ENCODE data around the gene POU2F2. TPM values are rescaled to one million over a fixed set of nuclear protein-coding genes. Genes with fewer than 3 reads are reported as not detected.

Gene POU2F2
- total RNA-seq, 3 donors from 2014 or later, result 83.9 to 123 (median 85.7) TPM

DNA sequence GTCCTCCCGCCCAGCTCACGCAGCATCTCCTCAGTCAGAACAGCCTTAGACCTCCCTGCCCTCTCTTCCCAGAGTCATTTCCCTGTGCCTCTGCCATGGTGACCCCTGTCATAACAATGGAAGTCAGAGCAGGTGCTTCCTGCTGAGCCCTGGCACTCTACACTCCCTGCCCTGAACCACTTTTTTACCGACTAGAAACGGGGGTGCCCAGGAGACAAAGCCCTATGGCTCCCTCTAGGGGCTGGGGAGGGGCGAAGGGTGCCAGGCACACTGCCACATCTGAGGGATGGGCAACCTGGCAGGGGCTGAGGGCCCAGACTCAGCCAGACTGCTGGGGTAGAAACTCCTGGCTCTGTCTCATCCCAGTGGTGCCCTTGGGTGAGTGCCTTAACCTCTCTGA is 39.9 kb downstream of the POU2F2 start:
- peak; percentile 52 to 53 for ATAC-seq
- H3K36me3 Mint-ChIP-seq (ENCODE audit: insufficient read depth), result peaks cover 38% of the 10 kb centered on the region
- no peaks in the 10 kb centered on the region for H3K9me3 Mint-ChIP-seq
- H3K4me1 Mint-ChIP-seq (ENCODE audit: low read depth), result peaks cover 28% of the 10 kb centered on the region
- peak; percentile 28 for DNase-seq
- no peaks in the 10 kb centered on the region for H3K27me3 Mint-ChIP-seq (ENCODE audit: low read depth)
- no peak overlapping the region for H3K4me3 Mint-ChIP-seq

DNA sequence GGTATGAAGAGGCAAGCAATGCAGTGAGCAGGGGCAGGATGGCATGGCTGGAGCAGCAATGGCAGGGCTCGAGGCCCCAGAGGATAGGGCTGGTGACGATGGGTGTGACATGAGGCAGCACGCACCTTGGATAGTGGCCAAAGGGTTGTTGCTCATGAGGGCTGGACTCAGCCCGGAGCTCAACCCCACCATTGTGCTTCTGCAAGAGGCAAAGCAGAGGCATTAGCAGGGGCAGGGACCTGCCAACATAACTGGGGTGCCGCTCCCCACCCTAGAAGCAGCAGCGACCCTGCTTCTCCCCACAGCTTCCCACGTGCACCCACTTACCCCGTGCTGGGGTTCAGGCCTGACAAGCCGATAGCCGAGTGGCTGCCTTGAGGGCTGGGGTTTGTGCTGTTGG is 40.5 kb downstream of the POU2F2 start:
- no peaks in the 10 kb centered on the region for H3K27me3 Mint-ChIP-seq (ENCODE audit: low read depth)
- ATAC-seq, result no peak
- H3K4me1 Mint-ChIP-seq (ENCODE audit: low read depth), result peaks cover 28% of the 10 kb centered on the region
- H3K36me3 Mint-ChIP-seq (ENCODE audit: insufficient read depth), result peaks cover 36% of the 10 kb centered on the region
- no peaks in the 10 kb centered on the region for H3K9me3 Mint-ChIP-seq
- no peak for DNase-seq
- no peak overlapping the region for H3K4me3 Mint-ChIP-seq

DNA sequence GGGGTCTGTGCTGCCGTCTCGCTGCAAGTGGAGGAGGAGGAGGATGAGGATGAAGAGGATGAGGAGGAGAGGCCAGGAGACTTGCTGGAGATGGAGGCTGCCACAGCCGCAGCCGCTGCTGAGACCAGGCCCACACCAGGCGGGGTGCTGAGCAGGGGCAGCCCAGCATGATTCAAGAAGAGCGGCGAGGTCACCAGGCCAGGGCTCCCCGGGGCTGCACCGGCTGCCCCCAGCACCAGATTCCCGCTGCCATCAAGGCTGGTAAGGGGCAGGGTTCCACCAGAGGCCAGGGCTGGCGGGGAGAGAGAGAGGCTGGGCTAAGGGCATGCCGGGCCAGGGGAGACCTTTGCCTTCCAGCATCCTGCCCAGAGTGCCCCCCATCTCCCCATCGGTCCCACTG is 40.9 kb downstream of the POU2F2 start:
- Mint-ChIP-seq H3K27me3 (ENCODE audit: low read depth) (no peaks in the 10 kb centered on the region), H3K9me3 (no peaks in the 10 kb centered on the region), H3K4me1 (ENCODE audit: low read depth) (peaks cover 28% of the 10 kb centered on the region), H3K36me3 (ENCODE audit: insufficient read depth) (peaks cover 32% of the 10 kb centered on the region), H3K4me3 (no peak overlapping the region)
- ATAC-seq (no peak), DNase-seq (no peak)

DNA sequence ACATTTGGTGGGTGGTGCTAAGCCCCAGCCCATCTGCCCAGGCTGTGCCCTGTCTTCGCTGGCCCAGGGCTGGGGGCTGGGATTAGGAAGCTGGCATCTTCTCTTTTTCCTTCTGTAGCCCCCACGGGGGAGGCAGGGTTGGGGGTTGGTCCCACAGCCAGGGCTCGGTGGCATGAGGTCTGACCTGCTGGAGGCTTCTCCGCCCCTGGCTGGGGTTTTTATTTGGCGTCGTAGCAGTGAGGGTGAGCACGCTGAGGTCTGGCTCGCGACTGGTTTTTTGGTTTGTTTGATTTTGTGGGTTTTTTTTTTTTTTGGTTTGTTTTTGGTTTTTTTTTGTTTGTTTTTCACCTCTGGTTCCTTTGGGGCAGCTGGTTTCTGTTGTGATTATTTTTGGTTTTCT is 41.6 kb downstream of the POU2F2 start:
- Mint-ChIP-seq H3K36me3 (ENCODE audit: insufficient read depth) (peaks cover 30% of the 10 kb centered on the region), H3K9me3 (no peaks in the 10 kb centered on the region), H3K4me1 (ENCODE audit: low read depth) (peaks cover 28% of the 10 kb centered on the region), H3K27me3 (ENCODE audit: low read depth) (no peaks in the 10 kb centered on the region), H3K4me3 (no peak overlapping the region)
- DNase-seq (no peak), ATAC-seq (no peak)

DNA sequence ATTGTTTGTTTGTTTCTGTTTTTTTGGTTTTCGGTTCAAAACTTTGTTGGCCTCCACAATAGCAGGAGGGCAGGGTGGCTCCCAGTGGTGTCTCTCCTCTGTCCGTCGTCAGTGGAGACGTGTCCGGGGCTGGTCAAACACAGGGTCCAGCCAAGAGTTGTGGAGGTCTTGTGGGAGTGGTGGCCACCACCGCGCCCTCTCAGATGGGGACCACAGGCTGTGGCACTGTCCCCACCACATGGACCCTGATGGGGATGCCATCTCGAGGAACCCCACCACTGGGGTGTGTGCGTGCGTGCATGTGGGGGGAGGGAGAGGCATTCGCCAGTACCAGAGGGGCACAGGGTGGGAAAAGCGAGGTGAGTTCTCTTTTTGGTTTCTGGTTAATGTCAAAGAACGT is 42.5 kb downstream of the POU2F2 start:
- DNase-seq (no peak), ATAC-seq (no peak)
- peaks cover 28% of the 10 kb centered on the region for H3K4me1 Mint-ChIP-seq (ENCODE audit: low read depth)
- no peak overlapping the region for H3K4me3 Mint-ChIP-seq
- peaks cover 25% of the 10 kb centered on the region for H3K36me3 Mint-ChIP-seq (ENCODE audit: insufficient read depth)
- H3K9me3 Mint-ChIP-seq, result no peaks in the 10 kb centered on the region
- H3K27me3 Mint-ChIP-seq (ENCODE audit: low read depth), result no peaks in the 10 kb centered on the region

DNA sequence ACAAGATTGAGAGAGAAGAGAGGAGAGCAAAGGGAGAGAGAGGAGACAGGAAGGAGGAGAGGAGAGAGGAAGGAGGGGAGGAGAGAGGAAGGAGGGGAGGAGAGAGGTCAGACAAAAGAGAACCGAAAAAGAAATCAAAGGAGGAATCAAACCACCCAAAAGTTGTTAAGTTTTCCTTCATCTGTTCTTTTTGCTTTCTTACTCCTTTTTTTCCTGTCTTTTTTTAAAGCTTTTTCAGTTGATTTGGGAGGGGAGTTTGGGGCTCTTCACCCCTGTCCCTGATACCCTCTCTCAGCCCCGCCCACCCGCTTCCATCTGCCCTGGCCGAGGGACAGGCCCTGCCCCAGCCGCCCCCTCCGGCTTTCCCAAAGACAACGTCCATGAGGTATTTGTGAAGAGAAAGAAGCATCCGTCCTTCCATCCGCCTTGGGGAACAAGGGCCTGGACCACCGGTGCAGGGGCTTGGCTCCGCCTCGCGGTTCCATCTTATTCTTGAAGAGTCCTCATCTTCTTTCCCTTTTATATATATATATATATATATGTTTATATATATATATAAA is 43.0 kb downstream of the POU2F2 start:
- DNase-seq (no peak), ATAC-seq (no peak)
- peaks cover 28% of the 10 kb centered on the region for H3K4me1 Mint-ChIP-seq (ENCODE audit: low read depth)
- no peaks in the 10 kb centered on the region for H3K9me3 Mint-ChIP-seq
- H3K36me3 Mint-ChIP-seq (ENCODE audit: insufficient read depth), result peaks cover 21% of the 10 kb centered on the region
- H3K27me3 Mint-ChIP-seq (ENCODE audit: low read depth), result no peaks in the 10 kb centered on the region
- no peak overlapping the region for H3K4me3 Mint-ChIP-seq

DNA sequence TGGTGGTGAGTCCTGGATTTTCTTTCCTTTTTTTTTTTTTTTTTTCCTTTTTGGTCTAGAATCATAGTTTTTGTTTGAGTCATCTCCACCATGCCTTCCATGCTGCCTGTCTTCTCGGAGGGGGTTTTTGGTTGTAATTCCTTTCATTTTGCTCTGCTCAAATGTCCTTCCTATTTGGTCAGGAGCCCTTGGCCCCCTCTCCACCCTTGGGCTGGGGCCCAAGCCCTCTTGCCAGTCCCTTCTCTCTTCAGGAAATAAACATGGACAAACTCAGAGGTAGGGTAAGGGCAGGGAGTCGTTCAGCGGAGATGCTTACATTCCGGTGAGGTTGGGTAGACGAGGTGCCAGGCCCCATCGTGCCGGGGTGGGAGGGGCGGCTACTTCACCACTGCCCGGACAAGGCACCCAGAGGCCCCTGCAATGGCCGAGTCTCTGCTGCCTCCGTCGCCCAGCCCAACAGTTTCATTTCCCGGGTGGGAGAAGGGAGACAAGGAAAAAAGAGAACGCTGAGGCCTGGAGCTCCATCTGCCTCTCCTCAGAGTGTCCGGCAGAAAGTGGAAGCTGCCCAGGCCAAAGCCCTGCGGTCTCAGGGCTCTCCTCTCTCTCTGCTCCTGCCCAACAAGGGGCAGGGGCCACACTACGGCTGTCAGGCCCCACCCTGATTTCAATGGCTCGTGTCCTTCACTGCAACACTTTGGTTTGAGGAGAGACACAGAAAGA is 43.6 kb downstream of the POU2F2 start:
- Mint-ChIP-seq H3K36me3 (ENCODE audit: insufficient read depth) (peaks cover 15% of the 10 kb centered on the region), H3K4me3 (no peak overlapping the region), H3K9me3 (no peaks in the 10 kb centered on the region), H3K4me1 (ENCODE audit: low read depth) (peaks cover 28% of the 10 kb centered on the region), H3K27me3 (ENCODE audit: low read depth) (no peaks in the 10 kb centered on the region)
- ATAC-seq, result no peak
- DNase-seq, result no peak

DNA sequence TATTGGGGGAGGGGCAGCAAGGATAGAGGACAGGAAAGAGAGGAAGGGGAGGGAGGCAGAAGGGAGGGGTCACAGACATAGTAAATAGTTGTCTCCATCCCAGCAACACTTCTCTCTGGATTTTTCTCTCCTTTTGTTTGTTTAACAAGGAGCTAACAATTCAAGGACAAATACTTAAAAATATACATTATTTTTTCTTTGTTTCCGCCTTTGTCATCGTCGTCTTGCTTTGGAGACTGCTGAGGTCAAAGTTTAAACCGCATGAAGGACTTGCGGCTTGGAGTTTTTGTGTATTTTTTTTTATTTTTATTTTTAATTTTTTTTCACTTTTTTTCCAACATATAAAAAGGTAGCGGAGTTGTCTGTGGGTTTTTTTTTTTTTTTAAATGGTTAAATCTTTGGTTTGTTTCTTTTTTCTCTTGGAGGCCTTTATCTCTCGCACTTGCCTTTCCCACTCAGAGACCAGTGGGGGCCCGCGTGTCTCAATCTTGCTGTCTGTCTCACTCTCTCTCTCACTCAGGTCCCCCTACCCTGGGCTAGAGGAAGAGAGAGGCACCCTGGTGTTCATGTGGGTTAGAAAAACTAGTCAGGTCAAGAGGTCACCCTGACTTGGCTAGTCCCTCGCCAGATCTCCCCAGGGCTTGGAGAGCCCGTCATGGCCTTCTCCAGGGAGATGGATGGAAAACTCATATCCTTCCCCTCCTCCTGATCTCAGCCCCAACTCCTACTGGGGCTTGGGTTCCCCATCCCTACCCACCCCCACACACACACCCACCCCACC is 45.3 kb downstream of the POU2F2 start:
- no peak for DNase-seq
- Mint-ChIP-seq H3K4me3 (no peak overlapping the region), H3K9me3 (no peaks in the 10 kb centered on the region), H3K36me3 (ENCODE audit: insufficient read depth) (peaks cover 10% of the 10 kb centered on the region), H3K4me1 (ENCODE audit: low read depth) (peaks cover 26% of the 10 kb centered on the region), H3K27me3 (ENCODE audit: low read depth) (no peaks in the 10 kb centered on the region)
- no peak for ATAC-seq

DNA sequence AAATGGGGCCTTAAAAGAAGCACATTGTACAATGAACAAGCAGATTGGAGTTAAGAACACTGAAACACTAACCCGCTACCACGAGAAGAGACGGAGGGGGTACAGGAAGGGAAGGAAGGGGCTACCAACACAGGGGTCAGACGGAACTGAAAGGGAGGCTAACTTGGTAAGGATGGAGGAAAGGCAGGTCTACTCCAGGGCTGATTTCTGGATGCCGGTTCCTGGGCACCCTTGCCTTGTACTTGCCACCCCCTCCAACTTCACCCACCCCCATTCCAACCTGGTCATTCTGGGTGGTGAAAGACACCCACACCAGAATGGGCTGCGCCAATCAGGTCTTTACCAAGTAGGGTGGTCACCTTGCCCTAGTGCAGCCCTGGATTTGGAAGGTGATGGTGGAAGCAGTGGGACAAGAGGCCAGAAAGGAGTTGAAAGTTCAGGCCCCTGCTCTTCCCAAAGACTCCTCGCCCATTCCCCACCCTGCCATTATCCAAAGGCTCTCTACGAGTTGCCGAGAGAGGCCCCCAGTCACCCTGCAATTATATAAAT is 46.0 kb downstream of the POU2F2 start:
- DNase-seq (no peak), ATAC-seq (no peak)
- no peak overlapping the region for H3K4me3 Mint-ChIP-seq
- peaks cover 33% of the 10 kb centered on the region for H3K4me1 Mint-ChIP-seq (ENCODE audit: low read depth)
- H3K36me3 Mint-ChIP-seq (ENCODE audit: insufficient read depth), result peaks cover 17% of the 10 kb centered on the region
- no peaks in the 10 kb centered on the region for H3K27me3 Mint-ChIP-seq (ENCODE audit: low read depth)
- H3K9me3 Mint-ChIP-seq, result no peaks in the 10 kb centered on the region

DNA sequence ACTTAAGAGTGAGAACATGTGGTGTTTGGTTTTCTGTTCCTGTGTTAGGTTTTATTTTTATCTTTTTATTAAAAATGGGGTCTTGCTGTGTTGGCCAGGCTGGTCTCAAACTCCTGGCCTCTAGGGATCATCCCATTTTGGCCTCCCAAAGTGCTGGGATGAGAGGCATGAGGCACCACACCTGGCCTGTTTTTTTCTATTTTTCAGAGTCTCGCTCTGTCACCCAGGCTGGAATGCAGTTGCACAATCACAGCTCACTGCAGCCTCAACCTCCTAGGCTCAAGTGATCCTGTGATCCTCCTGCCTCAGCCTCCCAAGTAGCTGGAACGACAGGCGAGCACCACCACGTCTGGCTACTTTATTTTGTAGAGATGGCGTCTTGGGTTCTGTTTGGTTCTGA is 48.7 kb downstream of the POU2F2 start:
- no peaks in the 10 kb centered on the region for H3K9me3 Mint-ChIP-seq
- no peak for ATAC-seq

DNA sequence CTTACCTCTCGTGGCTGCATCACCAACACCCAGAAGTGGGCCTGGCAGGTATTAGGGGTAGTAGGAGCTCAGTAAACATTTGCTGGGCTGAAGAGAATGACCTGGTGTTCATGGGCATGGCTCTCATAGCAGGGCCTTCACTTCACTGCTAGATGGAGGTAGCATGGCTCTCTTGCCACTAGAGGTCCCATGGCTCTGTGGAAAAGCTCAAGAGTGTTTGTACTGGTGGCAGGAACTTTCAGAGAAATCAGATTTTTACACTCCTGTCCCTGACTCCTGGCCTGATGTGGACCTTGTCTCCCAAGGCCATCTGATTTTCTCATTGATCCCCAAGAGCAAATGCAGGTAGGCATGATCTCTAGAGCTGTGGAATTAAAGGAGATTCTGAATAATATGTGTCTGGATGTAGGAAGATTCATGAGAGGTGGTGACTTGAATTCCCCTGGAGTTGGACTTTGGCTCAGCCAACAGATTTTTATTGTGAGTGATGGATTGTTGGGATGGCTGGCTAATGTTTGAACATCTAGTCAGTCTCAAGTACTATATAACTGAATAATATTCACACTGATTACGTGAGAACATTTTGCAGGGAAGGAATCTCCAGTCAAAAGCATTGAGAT is 50.6 kb downstream of the POU2F2 start:
- H3K36me3 Mint-ChIP-seq (ENCODE audit: insufficient read depth), result peaks cover 16% of the 10 kb centered on the region
- H3K4me1 Mint-ChIP-seq (ENCODE audit: low read depth), result peaks cover 27% of the 10 kb centered on the region
- ATAC-seq, result peak; percentile 52 to 53
- no peaks in the 10 kb centered on the region for H3K9me3 Mint-ChIP-seq
- H3K27me3 Mint-ChIP-seq (ENCODE audit: low read depth), result no peaks in the 10 kb centered on the region
- no peak for DNase-seq
- H3K4me3 Mint-ChIP-seq, result no peak overlapping the region

More for the DNA sequence above, 48.7 kb downstream of the POU2F2 start:
- Mint-ChIP-seq H3K4me1 (ENCODE audit: low read depth) (peaks cover 13% of the 10 kb centered on the region), H3K27me3 (ENCODE audit: low read depth) (no peaks in the 10 kb centered on the region), H3K4me3 (no peak overlapping the region), H3K36me3 (ENCODE audit: insufficient read depth) (peaks cover 16% of the 10 kb centered on the region)
- no peak for DNase-seq

DNA sequence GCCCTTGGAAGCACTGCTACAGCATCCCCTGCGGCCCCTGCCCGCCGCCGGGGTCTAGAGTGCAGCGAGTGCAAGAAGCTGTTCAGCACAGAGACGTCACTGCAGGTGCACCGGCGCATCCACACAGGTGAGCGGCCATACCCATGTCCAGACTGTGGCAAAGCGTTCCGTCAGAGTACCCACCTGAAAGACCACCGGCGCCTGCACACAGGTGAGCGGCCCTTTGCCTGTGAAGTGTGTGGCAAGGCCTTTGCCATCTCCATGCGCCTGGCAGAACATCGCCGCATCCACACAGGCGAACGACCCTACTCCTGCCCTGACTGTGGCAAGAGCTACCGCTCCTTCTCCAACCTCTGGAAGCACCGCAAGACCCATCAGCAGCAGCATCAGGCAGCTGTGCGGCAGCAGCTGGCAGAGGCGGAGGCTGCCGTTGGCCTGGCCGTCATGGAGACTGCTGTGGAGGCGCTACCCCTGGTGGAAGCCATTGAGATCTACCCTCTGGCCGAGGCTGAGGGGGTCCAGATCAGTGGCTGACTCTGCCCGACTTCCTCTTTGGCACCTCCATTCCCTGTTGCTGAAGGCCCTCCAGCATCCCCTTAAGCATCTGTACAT is 51.4 kb downstream of the POU2F2 start:
- H3K9me3 Mint-ChIP-seq, result no peaks in the 10 kb centered on the region
- H3K4me3 Mint-ChIP-seq, result no peak overlapping the region
- H3K4me1 Mint-ChIP-seq (ENCODE audit: low read depth), result peaks cover 31% of the 10 kb centered on the region
- H3K36me3 Mint-ChIP-seq (ENCODE audit: insufficient read depth), result peaks cover 16% of the 10 kb centered on the region
- ATAC-seq (no peak), DNase-seq (no peak)
- no peaks in the 10 kb centered on the region for H3K27me3 Mint-ChIP-seq (ENCODE audit: low read depth)

DNA sequence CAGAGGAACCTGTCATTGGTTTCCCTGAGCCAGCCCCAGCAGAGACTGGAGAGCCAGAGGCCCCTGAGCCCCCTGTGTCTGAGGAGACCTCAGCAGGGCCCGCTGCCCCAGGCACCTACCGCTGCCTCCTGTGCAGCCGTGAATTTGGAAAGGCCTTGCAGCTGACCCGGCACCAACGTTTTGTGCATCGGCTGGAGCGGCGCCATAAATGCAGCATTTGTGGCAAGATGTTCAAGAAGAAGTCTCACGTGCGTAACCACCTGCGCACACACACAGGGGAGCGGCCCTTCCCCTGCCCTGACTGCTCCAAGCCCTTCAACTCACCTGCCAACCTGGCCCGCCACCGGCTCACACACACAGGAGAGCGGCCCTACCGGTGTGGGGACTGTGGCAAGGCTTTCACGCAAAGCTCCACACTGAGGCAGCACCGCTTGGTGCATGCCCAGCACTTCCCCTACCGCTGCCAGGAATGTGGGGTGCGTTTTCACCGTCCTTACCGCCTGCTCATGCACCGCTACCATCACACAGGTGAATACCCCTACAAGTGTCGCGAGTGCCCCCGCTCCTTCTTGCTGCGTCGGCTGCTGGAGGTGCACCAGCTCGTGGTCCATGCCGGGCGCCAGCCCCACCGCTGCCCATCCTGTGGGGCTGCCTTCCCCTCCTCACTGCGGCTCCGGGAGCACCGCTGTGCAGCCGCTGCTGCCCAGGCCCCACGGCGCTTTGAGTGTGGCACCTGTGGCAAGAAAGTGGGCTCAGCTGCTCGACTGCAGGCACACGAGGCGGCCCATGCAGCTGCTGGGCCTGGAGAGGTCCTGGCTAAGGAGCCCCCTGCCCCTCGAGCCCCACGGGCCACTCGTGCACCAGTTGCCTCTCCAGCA is 52.1 kb downstream of the POU2F2 start:
- no peaks in the 10 kb centered on the region for H3K27me3 Mint-ChIP-seq (ENCODE audit: low read depth)
- no peak overlapping the region for H3K4me3 Mint-ChIP-seq
- H3K36me3 Mint-ChIP-seq (ENCODE audit: insufficient read depth), result peaks cover 16% of the 10 kb centered on the region
- ATAC-seq (no peak), DNase-seq (no peak)
- no peaks in the 10 kb centered on the region for H3K9me3 Mint-ChIP-seq
- peaks cover 37% of the 10 kb centered on the region for H3K4me1 Mint-ChIP-seq (ENCODE audit: low read depth)

All from activated T-cell treated with anti-CD3 and anti-CD28 coated beads, Interleukin-2, amount 50 U/mL, for 4 hours (primary cell).